GM23248 (cell line): ENCODE data around the gene HOXA9.

Source experiments
- EZH2 ChIP-seq: fragments of 200-600 bp; sonication (generic); IDR thresholded peaks from 2 replicates; pipeline ENCODE4 v1.6.1; 2018; ENCODE audit warnings: antibody characterized with exemption, mild to moderate bottlenecking; ENCODE audit not compliant: insufficient read depth, poor library complexity, severe bottlenecking
- EZH2phosphoT487 ChIP-seq: fragments of 200-600 bp; sonication (generic); IDR thresholded peaks from 2 replicates; pipeline ENCODE4 v1.6.1; 2018; ENCODE audit warnings: antibody characterized with exemption, moderate library complexity, mild to moderate bottlenecking, low read depth; ENCODE audit not compliant: insufficient read depth

DNA sequence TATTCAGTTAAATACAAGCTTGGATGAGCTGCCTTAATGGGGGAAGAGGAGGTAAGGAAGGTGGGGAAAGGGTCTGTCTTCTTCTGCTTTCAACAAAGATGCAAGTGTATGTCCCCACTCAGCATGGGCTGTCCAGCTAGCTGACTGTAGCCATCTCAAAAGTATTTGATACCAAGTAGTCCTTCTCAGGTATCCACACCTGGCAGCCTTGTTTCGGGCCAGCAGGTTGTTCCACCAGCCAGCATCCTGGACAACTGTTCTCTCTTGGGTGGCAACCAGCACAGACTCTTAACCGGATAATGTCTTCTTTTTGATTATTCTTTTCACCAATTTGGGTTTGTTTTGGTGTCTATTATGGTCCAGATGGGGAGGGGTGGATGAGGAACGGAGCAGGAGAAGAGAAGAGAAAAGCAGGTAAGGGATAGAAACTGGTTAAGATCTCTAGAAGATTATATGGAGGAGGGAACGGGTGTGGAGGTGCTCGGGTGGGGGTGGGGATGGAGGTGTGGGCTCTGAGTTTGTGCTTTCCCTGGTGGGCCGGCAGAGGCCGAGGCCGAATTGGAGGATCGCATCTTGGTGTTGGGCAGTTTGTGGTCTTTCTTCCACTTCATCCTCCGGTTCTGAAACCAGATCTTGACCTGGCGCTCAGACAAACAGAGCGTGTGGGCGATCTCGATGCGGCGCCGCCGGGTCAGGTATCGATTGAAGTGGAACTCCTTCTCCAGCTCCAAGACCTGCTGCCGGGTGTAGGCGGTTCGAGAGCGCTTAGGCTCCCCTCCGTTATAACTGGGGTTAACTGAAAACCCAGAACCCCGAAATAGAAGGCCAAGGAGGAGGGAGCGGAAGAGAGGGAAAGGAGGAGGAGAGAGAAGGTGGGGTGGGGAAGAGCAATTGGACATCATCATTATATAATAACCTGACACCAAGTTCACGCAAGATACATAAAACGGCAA, 36.3 kb downstream of the HOXA9 start:
- TF ChIP-seq EZH2phosphoT487 (no peak), EZH2 (no peak)
